Lung (tissue), 12 donors: ENCODE data around the gene GPX3. TPM values are rescaled to one million over a fixed set of nuclear protein-coding genes. Genes with fewer than 3 reads are reported as not detected.

Experiments
- ATAC-seq: fragments of 200-7000 bp; cut with Tn5 transposase; one replicate; pipeline ENCODE4 v1.9.1; 2020; ENCODE audit warnings: moderate number of reproducible peaks; ENCODE audit not compliant: insufficient read depth, low FRiP score
- DNase-seq, 3 donors: peaks; one replicate each; pipeline ENCODE4 v3.0.0-alpha.2; 2013 to 2017
- H3K27ac ChIP-seq, 2 donors: one replicate each; pipeline ENCODE4 v1.5.1; 2013; ENCODE audit warnings: mild to moderate bottlenecking in 2 of 2, moderate library complexity in 2 of 2, control low read depth in 1 of 2, inconsistent platforms in 1 of 2, low read depth in 1 of 2, low read length in 1 of 2
- H3K27me3 ChIP-seq, 3 donors: one replicate each; pipeline ENCODE4 v1.5.1; 2013; ENCODE audit warnings: low read length in 2 of 3; ENCODE audit not compliant: control insufficient read depth in 3 of 3, insufficient read depth in 3 of 3
- H3K36me3 ChIP-seq, 4 donors: one replicate each; pipeline ENCODE4 v1.5.1; 2013; ENCODE audit warnings: low read length in 4 of 4, mild to moderate bottlenecking in 1 of 4, moderate library complexity in 1 of 4; ENCODE audit not compliant: control insufficient read depth in 4 of 4, insufficient read depth in 4 of 4
- H3K4me1 ChIP-seq, 5 donors: one replicate each; pipeline ENCODE4 v1.5.1; 2013; ENCODE audit warnings: low read length in 5 of 5, mild to moderate bottlenecking in 2 of 5, moderate library complexity in 1 of 5; ENCODE audit not compliant: control insufficient read depth in 5 of 5, insufficient read depth in 5 of 5
- H3K4me3 ChIP-seq: one replicate; pipeline ENCODE4 v1.5.1; 2013; ENCODE audit warnings: mild to moderate bottlenecking, control low read depth, moderate library complexity
- H3K9ac ChIP-seq, 2 donors: one replicate each; pipeline ENCODE4 v1.5.1; 2013; ENCODE audit warnings: low read length in 2 of 2, control low read depth in 1 of 2; ENCODE audit not compliant: insufficient read depth in 1 of 2
- H3K9me3 ChIP-seq, 4 donors: one replicate each; pipeline ENCODE4 v1.5.1; 2013; ENCODE audit warnings: low read length in 3 of 4, mild to moderate bottlenecking in 1 of 4, moderate library complexity in 1 of 4; ENCODE audit not compliant: control insufficient read depth in 4 of 4, insufficient read depth in 3 of 4
- WGBS, 2 donors: extraction: QIAGEN DNeasy Blood & Tissue Kit; methylation state at CpG; one replicate each; pipeline ENCODE4 v1.1.7; 2013; 5-methylcytosine and 5-hydroxymethylcytosine counted together
- polyA plus RNA-seq, 2 donors: library from polyadenylated mRNA; stranded (reverse); fragments of 200-250 nt; gene quantifications; one replicate each; pipeline ENCODE4 v1.2.1, GENCODE V29; 2013
- total RNA-seq, 2 donors: library from RNA; depleted of rRNA in 1 of 2; stranded (reverse); fragments of >200 nt in 1 of 2; gene quantifications; one replicate each; pipeline ENCODE4 v1.2.1, GENCODE V29; 2014 to 2021
- TF ChIP-seq, protein P1 (sequence below): IDR thresholded peaks from 2 replicates; pipeline ENCODE4 v1.5.1; 2012; ENCODE audit warnings: mild to moderate bottlenecking; ENCODE audit errors: control extremely low read depth, extremely low read depth
- donor health status: control.
- donor health status: control.
- donor health status: Bipolar disorder and iron deficiency.
- donor health status: healthy.
- donor health status: DM: yes; HTN: yes; CAD: no.

The GPX3 gene
- total and polyA plus RNA-seq, 4 donors, result 99.0 to 1,457 (median 826) TPM

- DNase-seq (no peak), ATAC-seq (no peak)
- Histone ChIP-seq H3K4me3 (no peak overlapping the region), H3K27me3 (no peaks in the 10 kb centered on the region), H3K36me3 (peaks cover 7 to 66% (median 38%) of the 10 kb centered on the region in 4 donors), H3K4me1 (peaks cover 0 to 23% (median 13%) of the 10 kb centered on the region in 5 donors), H3K27ac (peak overlapping the region; percentile 82 to 92), H3K9ac (peak overlapping the region in 1 of 2 donors; percentile 14), H3K9me3 (no peaks in the 10 kb centered on the region)
- TF ChIP-seq, protein P1, sequence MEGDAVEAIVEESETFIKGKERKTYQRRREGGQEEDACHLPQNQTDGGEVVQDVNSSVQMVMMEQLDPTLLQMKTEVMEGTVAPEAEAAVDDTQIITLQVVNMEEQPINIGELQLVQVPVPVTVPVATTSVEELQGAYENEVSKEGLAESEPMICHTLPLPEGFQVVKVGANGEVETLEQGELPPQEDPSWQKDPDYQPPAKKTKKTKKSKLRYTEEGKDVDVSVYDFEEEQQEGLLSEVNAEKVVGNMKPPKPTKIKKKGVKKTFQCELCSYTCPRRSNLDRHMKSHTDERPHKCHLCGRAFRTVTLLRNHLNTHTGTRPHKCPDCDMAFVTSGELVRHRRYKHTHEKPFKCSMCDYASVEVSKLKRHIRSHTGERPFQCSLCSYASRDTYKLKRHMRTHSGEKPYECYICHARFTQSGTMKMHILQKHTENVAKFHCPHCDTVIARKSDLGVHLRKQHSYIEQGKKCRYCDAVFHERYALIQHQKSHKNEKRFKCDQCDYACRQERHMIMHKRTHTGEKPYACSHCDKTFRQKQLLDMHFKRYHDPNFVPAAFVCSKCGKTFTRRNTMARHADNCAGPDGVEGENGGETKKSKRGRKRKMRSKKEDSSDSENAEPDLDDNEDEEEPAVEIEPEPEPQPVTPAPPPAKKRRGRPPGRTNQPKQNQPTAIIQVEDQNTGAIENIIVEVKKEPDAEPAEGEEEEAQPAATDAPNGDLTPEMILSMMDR, result no peak
- 73 to 92% methylated on average over 8 of the region's 8 CpGs for WGBS, 2 donors
Measured at GRCh38 chr5:151038412-151038745, 18.0 kb downstream of the GPX3 start.

DNA sequence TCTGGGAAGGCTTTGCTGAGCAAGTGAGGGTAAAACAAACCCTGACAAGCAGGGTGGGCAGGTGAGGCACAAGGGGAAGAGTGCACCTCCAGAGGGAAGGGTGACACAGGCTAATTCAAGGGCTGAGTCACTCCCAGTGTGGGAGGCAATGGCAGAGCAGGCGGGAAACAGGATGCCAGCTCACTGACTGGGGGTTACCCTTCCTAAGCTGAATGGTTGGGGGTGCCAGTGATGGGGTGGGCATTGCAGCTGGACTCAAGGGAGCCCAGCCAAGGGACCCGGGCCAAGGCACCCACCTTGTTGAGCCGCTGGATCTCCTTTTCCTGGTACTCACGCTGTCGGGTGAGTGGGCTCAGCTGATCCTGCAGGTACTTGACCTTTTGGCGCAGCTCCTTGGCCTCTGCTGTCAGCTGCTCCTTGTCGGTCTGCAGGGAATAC is 18.4 kb downstream of the GPX3 start:
- H3K9me3 ChIP-seq, result no peaks in the 10 kb centered on the region
- peaks cover 7 to 62% (median 36%) of the 10 kb centered on the region in 4 donors for H3K36me3 ChIP-seq
- ATAC-seq (no peak), DNase-seq (no peak)
- H3K27ac ChIP-seq, result peak overlapping the region; percentile 82 to 92
- peak overlapping the region in 1 of 2 donors; percentile 14 for H3K9ac ChIP-seq
- peaks cover 0 to 23% (median 13%) of the 10 kb centered on the region in 5 donors for H3K4me1 ChIP-seq
- TF ChIP-seq, protein P1, result no peak
- no peak overlapping the region for H3K4me3 ChIP-seq
- no peaks in the 10 kb centered on the region for H3K27me3 ChIP-seq
- WGBS, 2 donors, result 75 to 93% methylated on average over 7 of the region's 7 CpGs

GRCh38 chr5:151039665-151040064 is 19.3 kb downstream of the GPX3 start:
- peak overlapping the region; percentile 42 to 85 for H3K27ac ChIP-seq
- H3K36me3 ChIP-seq, result peaks cover 8 to 56% (median 31%) of the 10 kb centered on the region in 4 donors
- TF ChIP-seq, protein P1, result no peak
- H3K4me1 ChIP-seq, result peaks cover 0 to 20% (median 13%) of the 10 kb centered on the region in 5 donors
- no peak overlapping the region for H3K4me3 ChIP-seq
- H3K9me3 ChIP-seq, result no peaks in the 10 kb centered on the region
- ATAC-seq (no peak), DNase-seq (no peak)
- peak overlapping the region in 1 of 2 donors; percentile 26 for H3K9ac ChIP-seq
- 90 to 94% methylated on average over 9 of the region's 9 CpGs for WGBS, 2 donors
- no peaks in the 10 kb centered on the region for H3K27me3 ChIP-seq
